ENCODE measurements around the gene ZMYND8.
"Not testable (repeated sequence)": the region's sequence is repeated elsewhere in the genome, so short reads cannot be mapped to it uniquely, and the experiment has no call there.

GRCh38 chr20:47245166-47245565, 111.3 kb downstream of the ZMYND8 start:
- TF ChIP-seq CTCF (conservative IDR thresholded peaks at IDR 0.05 in 1 of 2, IDR thresholded peaks at IDR 0.05 in 1 of 2; ENCODE audit: low read depth in 1 of 2, low read length in 2 of 2); EZH2 (IDR thresholded peaks at IDR 0.05; ENCODE audit: low read length, missing control alignments): not testable (repeated sequence)
